ENCODE measurements around the gene SPINK7.
"Not testable (repeated sequence)": the region's sequence is repeated elsewhere in the genome, so short reads cannot be mapped to it uniquely, and the experiment has no call there.

Gene SPINK7

DNA sequence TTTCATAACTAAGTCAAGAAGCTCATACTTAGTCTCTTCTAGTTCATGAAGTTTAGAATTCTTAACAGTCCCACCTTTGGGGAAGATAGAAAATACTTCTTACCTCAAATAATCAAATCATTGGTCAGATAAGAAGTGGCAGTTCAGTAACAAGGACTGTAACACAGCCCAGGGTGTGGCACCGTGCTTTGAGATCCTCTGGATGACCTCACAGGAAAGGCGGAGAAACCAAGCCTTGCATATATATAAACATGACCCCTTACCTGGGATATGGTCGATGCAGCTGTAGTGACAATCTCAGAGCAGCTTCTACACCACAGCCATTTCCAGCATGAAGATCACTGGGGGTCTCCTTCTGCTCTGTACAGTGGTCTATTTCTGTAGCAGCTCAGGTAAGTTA, at the start of gene SPINK7:
SPINK7 (plus strand) TSS at position 271 of the 400 bp plus-strand sequence; CDS start at position 332, 61 bp downstream.
- DNase-seq (ENCODE audit: low read depth), result no peak

GRCh38 chr5:148267962-148268361, 44.3 kb upstream of the SPINK7 start:
- DNase-seq (ENCODE audit: low read depth), result no peak

DNA sequence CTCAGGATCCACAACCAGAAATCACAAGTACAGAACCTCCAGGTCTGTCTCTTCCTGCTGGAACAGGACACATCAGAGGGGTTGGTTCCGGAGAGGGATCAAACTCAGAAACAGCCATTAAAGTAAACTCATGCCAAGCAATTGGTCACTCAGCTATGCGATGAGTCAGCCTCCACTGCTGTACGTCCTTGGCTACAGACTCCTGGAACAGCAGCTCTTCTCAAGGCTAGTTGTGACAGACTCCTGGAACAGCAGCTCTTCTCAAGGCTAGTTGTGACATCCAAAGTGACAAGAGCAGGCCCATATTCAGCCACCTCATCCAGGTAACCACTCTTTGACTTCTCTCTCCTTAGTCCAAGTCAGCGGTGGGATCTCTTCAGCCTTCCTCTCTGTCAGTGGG, 43.7 kb upstream of the SPINK7 start, which contains the start of gene SPINK13:
SPINK13 (plus strand) TSS at position 229 of the 400 bp plus-strand sequence. CDS start 1,279 bp downstream, outside the sequence.
- DNase-seq (ENCODE audit: low read depth), result peak; percentile 76

- not testable (repeated sequence) for DNase-seq (ENCODE audit: low read depth)
These were observed 37.1 kb upstream of the SPINK7 start for GRCh38 chr5:148275129-148275528.

DNA sequence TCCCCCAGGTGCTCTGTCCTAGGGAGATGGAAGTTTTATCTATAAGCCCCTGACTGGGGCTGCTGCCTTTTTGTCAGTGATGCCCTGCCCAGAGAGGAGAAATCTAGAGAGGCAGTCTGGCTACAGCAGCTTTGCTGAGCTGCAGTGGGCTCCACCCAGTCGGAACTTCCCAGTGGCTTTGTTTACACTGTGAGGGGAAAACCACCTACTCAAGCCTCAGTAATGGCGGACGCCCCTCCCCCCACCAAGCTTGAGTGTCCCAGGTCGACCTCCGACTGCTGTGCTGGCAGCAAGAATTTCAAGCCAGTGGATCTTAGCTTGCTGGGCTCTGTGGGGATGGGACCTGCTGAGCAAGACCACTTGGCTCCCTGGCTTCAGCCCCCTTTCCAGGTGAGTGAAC, 31.3 kb upstream of the SPINK7 start:
- DNase-seq (ENCODE audit: low read depth), result not testable (repeated sequence)

- not testable (repeated sequence) for DNase-seq (ENCODE audit: low read depth)
These were observed 30.9 kb upstream of the SPINK7 start for GRCh38 chr5:148281336-148281735.

DNA sequence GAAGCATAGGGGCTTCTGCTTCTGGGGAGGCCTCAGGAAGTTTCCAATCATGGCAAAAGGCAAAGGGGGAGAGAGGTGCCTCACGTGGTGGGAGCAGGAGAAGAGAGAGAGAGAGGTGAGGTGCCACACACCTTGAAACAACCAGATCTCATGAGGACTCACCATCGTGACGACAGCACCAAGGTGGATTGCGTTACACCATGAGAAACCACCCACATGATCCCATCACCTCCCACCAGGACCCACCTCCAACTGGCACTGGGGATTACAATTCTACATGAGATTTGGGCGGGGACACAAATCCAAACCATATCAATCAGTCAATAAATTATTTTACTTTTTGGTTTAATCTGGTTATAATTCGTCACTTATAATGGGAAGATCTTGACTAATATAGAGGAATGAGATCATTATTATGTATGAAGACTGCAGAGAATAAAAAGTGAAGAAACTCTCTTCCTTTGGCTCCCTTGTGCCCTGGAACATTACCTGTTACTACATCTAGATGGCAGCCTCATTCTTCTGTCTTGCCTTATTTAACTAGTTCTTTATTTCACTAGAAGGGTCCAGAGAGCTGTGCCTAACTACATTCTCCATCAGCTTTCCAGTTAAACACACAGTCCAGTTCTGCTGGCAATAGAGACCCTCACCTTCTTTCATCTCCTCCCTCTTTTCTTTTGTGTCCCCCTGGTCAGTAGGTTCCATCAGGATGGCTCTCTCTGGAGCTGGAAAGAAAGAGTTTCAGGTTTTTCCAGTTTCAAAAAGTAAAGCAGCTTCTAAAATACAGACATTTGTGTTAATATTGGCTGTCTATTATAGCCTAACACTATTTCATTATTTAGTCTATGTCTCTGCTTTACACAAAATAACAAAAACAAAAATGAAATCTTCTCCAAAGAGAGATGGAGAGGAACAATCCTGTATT, 21.7 kb upstream of the SPINK7 start:
- DNase-seq (ENCODE audit: low read depth), result peak; percentile 23

GRCh38 chr5:148297731-148298130, 14.5 kb upstream of the SPINK7 start:
- no peak for DNase-seq (ENCODE audit: low read depth)

- DNase-seq (ENCODE audit: low read depth), result no peak
These were observed 5.8 kb upstream of the SPINK7 start for GRCh38 chr5:148306446-148306845.

DNA sequence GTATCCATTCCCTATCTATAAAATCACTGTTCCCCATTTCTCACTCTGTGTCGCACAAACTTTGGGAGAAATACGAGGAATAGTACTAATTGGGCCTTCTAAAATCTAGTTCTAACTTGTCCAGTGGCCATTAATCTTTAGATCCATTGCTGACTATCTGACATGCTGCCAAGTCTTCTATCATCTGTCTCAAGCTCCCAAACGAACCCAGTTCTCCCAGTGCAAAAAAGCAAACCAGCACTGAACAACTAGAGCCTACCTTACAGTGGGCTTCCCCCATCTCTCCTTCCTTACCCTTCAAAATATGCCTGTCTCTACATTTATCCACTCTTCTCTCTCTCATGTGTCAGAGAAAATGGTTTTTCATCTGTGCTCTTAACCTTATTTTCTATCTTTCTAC, 3.2 kb upstream of the SPINK7 start:
- DNase-seq (ENCODE audit: low read depth), result no peak

DNA sequence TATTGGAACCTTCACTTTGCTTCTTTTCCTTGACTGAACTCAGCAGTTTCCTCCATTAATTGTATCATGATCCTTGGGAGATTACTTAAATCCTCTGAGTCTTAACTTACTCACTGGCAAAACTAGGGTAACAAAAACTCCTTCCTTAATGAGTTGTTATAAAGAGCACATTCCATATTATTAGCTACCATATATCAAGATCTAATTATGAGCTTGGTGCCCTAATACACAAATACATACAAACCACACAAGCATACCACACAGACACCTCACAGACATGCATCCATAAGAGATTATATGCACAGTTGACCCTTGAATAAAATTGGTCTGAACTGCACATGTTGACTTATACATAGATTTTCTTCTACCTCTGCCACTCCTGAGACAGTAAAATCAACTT, 2.5 kb upstream of the SPINK7 start:
- DNase-seq (ENCODE audit: low read depth), result no peak

DNA sequence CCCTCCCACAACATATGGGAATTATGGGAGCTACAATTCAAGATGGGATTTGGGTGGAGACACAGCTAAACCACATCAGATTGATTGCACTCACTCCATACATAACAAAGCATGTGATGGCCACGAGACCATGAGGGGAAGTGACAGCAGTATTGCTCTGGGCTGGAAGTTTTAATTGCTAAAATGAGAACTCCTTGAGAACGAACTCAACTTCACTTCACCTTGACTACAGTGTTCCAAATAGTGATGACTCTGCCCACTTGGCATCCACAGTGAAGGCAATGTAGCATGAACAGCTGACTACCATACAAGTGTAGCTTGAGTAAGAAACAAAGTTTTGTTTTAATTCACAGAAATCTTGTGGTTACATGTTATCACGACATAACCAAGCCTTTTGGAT, 739 bp upstream of the SPINK7 start:
- DNase-seq (ENCODE audit: low read depth), result no peak

DNA sequence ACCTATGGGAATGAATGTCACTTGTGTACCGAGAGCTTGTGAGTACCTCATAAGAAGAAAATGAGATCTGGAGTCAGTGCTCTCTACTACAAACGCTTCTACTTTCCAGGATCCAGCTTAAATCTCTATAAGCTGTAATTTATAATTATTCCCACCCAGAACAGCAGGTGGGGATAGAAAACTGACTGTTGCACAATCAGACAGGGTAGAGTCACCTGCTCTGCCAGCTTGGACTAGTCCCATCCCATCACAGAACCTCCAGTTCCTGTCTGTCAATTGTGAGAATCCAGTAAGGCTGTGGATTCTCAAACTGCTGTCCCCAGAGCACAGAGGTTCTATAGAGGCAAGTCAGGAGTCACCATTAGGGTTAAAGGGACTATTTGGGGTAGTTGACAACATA, 2.0 kb downstream of the SPINK7 start:
- no peak for DNase-seq (ENCODE audit: low read depth)

- DNase-seq (ENCODE audit: low read depth), result no peak
These were observed 2.5 kb downstream of the SPINK7 start for GRCh38 chr5:148314731-148315130.

- DNase-seq (ENCODE audit: low read depth), result not testable (repeated sequence)
These were observed 8.1 kb downstream of the SPINK7 start for GRCh38 chr5:148320011-148320963.

DNA sequence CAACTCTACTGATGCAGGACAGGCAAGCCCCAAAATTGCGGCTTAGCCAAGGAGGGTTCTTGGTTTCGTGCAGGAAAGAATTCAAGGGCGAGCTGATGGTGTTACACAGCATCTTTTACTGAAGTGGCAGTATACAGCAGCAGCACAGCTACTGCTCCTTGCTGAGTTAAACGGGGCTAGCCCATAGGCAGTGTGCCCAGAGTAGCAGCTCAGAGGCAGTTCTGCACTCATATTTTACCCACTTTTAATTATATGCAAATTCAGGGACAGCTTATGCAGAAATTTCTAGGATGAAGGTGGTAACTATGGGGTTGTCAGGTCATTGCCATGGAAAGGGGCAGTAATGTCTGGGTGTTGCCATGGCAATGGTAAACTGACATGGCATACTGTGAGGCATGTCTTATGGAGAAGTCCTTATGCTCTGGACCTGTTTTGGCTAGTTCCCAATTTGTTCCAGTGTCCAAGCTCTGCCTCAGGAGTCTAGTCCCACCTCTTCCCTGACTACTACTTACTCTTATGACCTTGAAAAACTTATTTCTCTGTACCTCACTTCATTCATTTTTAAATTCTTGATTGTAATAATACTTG, 21.1 kb downstream of the SPINK7 start:
- DNase-seq (ENCODE audit: low read depth), result no peak

DNA sequence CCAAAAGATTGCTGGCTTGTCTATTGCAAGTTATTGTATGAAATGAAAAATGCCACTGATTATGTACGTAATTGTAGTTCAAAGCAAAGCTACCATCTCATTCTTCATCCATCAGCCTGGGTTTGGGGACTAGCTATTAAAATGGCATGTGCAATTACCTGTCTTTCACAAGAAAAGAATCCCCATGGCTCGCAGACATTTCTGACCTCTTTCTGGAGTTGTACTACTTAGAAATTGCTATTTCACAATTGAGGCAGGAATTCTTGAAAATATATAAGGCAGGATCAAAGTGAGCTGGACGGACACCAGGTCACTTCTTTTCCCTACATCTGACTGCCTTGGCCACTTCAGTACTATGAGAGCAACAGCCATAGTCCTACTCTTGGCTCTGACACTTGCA, 23.0 kb downstream of the SPINK7 start, which contains the start of gene SPINK9:
SPINK9 (plus strand) TSS at position 301 of the 400 bp plus-strand sequence; CDS start at position 356, 55 bp downstream.
- no peak for DNase-seq (ENCODE audit: low read depth)

DNA sequence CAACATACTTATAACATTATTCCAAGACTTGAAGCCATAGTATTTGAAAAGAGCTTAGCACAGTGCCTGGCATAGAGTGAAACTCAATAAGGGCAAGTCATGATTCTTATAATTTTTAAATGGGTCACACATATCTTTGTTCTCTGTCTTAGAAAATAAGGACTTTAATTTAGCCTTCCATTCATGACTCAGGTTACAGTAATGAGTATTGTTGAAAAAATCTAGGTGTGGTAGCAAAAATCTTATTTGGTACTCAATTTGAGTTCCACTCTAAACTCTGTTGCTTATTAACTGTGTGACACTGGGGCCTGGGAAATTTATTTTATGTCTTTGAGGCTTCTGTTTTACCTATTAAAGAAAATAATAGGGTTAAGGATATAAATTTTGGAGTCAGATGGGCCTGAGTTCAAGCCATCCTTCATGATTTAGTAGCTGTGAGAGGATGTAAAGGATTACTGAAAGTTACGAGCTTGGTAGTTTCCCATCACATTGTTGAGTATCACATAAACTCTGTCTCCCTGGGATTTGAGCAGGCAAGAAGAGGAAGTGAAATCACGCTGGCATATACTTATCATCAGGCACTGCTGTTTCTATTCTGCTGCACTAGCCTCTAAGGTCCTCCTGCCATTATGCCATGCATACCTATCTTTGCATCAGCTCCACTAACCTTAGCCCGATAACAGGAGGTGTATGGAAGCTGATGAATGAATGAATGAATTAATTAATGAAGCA, 24.6 kb downstream of the SPINK7 start:
- DNase-seq (ENCODE audit: low read depth), result no peak

DNA sequence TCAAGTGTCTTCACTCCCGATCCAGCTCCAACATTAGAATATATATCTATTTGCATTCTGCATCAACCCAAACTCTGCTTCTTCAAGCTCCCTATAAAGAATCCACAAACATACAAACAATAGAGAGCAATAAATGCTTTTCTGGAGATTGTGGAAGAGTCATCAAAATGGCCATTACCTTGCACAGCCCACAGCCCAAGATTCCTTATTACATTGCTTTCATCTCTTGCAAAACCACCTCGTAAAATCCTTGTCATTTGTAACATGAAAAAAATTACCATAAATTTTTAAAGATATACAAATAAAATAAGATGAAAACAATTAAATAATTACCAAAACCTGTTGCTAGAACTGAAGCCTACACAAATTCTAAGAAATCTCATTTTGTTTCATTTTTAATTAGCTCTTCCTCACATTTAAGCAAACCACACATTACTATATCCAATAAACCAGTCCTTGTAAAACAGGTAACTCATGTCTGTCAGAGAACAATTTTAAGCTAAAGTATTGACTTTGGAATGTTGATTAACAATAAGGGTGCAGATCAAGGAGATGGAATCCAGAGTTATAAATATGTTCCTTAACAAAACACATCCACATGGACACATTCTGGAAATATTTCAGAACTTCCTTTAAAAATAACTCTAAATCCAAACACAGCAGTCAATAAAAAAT, 30.3 kb downstream of the SPINK7 start:
- no peak for DNase-seq (ENCODE audit: low read depth)

- no peak for DNase-seq (ENCODE audit: low read depth)
These were observed 30.8 kb downstream of the SPINK7 start for GRCh38 chr5:148343046-148343407.
